GM12875 (cell line): ENCODE results near the gene ZNF677.
"Not testable (repeated sequence)": the region's sequence is repeated elsewhere in the genome, so short reads cannot be mapped to it uniquely, and the experiment has no call there.

Experiments used
- H3K4me3 ChIP-seq: one replicate; pipeline ENCODE4 v1.5.1; 2011; ENCODE audit warnings: low read depth, low read length, control low read depth
- TF ChIP-seq, protein P1 (sequence below): IDR thresholded peaks from 2 replicates; pipeline ENCODE4 v1.5.1; 2011; ENCODE audit warnings: low read depth, mild to moderate bottlenecking, control low read depth, inconsistent platforms, low read length, moderate library complexity, borderline replicate concordance; ENCODE audit not compliant: insufficient read depth

Gene ZNF677

DNA sequence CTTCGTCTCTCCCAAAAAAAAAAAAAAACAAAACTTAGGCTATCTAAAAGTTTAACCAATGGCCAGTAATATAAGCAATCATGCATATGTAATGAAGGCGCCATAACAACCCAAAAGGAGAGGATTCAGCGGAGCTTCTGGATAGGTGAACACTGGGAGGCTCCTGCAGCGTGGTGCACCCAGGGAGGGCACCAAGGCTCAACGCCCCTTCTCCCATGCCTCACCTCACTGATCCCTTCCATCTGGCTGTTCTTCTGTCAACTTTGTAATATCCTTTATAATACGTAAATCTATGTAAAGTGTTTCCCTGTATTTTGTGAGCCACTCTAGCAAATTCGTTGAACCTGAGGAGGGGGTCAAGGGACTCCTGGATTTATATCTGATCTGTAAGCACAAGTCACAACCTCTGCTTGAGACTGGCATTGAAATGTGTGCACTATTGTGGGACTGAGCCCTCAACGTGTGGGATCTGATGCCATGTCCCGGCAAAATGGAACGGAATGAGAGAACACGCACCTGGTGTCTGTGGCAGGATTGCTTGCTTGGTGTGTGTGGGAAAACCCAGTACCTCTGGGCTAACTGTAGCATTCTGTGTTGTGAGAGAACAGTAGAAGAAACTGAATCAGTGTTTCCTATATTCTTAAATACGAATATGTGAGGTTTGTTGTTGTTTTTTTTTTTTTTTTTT is 61.0 kb downstream of the ZNF677 start:
- TF ChIP-seq, protein P1, sequence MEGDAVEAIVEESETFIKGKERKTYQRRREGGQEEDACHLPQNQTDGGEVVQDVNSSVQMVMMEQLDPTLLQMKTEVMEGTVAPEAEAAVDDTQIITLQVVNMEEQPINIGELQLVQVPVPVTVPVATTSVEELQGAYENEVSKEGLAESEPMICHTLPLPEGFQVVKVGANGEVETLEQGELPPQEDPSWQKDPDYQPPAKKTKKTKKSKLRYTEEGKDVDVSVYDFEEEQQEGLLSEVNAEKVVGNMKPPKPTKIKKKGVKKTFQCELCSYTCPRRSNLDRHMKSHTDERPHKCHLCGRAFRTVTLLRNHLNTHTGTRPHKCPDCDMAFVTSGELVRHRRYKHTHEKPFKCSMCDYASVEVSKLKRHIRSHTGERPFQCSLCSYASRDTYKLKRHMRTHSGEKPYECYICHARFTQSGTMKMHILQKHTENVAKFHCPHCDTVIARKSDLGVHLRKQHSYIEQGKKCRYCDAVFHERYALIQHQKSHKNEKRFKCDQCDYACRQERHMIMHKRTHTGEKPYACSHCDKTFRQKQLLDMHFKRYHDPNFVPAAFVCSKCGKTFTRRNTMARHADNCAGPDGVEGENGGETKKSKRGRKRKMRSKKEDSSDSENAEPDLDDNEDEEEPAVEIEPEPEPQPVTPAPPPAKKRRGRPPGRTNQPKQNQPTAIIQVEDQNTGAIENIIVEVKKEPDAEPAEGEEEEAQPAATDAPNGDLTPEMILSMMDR, result no peak
- H3K4me3 ChIP-seq, result no peak overlapping the region

DNA sequence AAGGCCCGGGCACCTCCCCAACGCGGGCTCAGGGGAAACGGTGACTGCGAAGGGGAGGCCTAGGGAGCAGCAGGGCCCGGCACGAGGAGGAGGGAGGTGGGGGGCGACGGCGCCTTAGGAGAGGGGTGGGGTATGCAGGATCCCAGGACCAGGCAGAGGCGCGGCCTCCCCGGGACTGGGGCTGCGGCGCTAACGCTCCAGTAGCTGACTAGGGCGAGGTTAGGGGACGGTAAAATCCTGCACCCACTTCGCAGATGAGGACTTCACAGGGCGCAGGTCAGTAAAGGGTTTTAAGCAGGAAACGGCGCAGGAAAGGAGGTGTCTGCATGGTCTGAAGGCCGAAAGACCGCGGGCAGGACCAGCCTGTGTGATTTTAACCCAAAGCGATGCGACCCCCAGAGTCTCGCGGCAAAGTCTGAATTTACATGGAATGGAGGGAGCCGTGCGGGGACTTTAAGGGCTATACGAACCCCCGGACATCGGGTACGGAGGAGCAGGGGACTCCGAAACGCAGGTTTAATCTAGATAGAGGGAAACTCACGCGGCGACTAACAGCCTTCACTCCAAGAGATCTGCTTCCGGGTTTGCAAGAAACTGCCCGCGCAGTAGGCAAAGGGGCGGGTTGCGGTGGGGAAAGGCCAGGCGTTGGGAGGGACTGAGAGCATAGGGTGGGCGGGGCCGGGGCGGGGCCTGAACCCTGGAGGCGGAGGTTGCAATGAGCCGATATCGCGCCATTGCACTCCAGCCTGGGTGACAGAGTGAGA is 61.7 kb downstream of the ZNF677 start, which contains the start of gene ZNF665:
Gene ZNF665 (minus strand): TSS at position 588 of the 764 bp plus-strand sequence. CDS start 10,460 bp downstream, outside the sequence.
- TF ChIP-seq, protein P1, result no peak
- peak within 1 kb of the TSS; percentile 29 for H3K4me3 ChIP-seq

DNA sequence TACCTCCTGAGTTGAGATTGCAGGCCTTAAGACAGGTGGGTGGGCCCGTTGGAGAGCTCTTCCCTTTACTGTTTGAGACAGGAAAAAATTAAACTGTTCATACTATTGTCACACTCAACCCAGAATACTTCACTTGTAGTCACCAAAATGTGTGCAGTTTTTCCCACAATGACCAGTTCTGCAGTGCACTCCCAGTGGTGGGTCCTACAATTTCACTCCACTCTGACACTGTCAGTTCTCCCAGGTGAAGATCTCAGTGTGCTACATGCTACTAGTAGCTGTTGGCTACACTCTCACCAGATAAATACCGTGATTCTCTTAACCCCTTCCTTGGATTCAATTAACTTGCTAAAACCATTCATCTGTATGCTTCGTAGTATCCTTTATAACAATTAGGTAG is 64.4 kb downstream of the ZNF677 start:
- TF ChIP-seq, protein P1, result no peak
- H3K4me3 ChIP-seq, result no peak overlapping the region

DNA sequence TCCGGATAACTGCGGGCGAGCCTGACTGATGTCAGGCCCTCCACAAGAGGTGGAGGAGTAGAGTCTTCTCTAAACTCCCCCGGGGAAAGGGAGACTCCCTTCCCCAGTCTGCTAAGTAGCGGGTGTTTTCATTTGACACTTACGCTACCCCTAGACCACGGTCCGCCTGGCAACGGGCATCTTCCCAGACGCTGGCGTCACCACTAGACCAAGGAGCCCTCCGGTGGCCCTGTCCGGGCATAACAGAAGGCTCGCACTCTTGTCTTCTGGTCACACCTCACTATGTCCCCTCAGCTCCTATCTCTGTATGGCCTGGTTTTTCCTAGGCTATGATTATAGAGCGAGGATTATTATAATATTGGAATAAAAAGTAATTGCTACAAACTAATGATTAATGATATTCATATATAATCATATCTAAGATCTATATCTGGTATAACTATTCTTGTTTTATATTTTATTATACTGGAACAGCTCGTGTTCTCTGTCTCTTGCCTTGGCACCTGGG is 64.9 kb downstream of the ZNF677 start:
- not testable (repeated sequence) for H3K4me3 ChIP-seq
